Gastroesophageal sphincter (tissue), 4 donors: Measurements from ENCODE around the gene ZMYND10. TPM values are rescaled to one million over a fixed set of nuclear protein-coding genes. Genes with fewer than 3 reads are reported as not detected.

Experiments
- ATAC-seq: fragments of 150-250 bp; one replicate; pipeline ENCODE4 v1.9.1; 2016; ENCODE audit warnings: mild to moderate bottlenecking, moderate library complexity
- H3K27ac ChIP-seq, 4 donors: fragments of 200-600 bp; sonication (generic) in 3 of 4; 1 replicate in 3 of 4; 2 replicates in 1 of 4; pipeline ENCODE4 v1.5.1; 2016 to 2019
- H3K27me3 ChIP-seq: fragments of 200-600 bp; sonication (generic); one replicate; pipeline ENCODE4 v1.5.1; 2019
- H3K36me3 ChIP-seq, 2 donors: fragments of 200-600 bp; sonication (generic); one replicate each; pipeline ENCODE4 v1.5.1; 2019; ENCODE audit warnings: control low read depth in 1 of 2
- H3K4me1 ChIP-seq, 3 donors: fragments of 200-600 bp; sonication (generic); 1 replicate in 2 of 3; 2 replicates in 1 of 3; pipeline ENCODE4 v1.5.1; 2016 to 2019; ENCODE audit warnings: control low read depth in 2 of 3
- H3K4me3 ChIP-seq, 2 donors: fragments of 200-600 bp; sonication (generic); one replicate each; pipeline ENCODE4 v1.5.1; 2019; ENCODE audit warnings: mild to moderate bottlenecking in 1 of 2, moderate library complexity in 1 of 2
- H3K9me3 ChIP-seq, 3 donors: fragments of 200-600 bp; sonication (generic); one replicate each; pipeline ENCODE4 v1.5.1; 2017 to 2019; ENCODE audit warnings: control low read depth in 2 of 3
- CTCF ChIP-seq, 4 experiments: fragments of 200-600 bp in 2 of 4; fragments of 450-650 bp in 2 of 4; sonication (generic) in 1 of 4; IDR thresholded peaks; one replicate each; pipeline ENCODE4 v1.5.1; 2017 to 2019; ENCODE audit warnings: antibody characterized with exemption in 4 of 4, mild to moderate bottlenecking in 2 of 4, moderate library complexity in 2 of 4
- EP300 ChIP-seq: sonication (generic); formaldehyde crosslinking; IDR thresholded peaks from one replicate; pipeline ENCODE4 v1.6.1; 2017; ENCODE audit warnings: antibody characterized with exemption, mild to moderate bottlenecking
- POLR2A ChIP-seq, 2 donors: fragments of 450-650 bp; IDR thresholded peaks; one replicate each; pipeline ENCODE4 v1.6.1; 2017; ENCODE audit warnings: antibody characterized with exemption in 2 of 2, mild to moderate bottlenecking in 2 of 2, moderate library complexity in 1 of 2
- POLR2AphosphoS5 ChIP-seq: sonication (generic); formaldehyde crosslinking; IDR thresholded peaks from one replicate; pipeline ENCODE4 v1.6.1; 2017; ENCODE audit warnings: antibody characterized with exemption
- WGBS, 2 donors: methylation state at CpG; one replicate each; pipeline ENCODE4 v1.1.5; 2018; ENCODE audit warnings: low coverage in 1 of 2; 5-methylcytosine and 5-hydroxymethylcytosine counted together
- total RNA-seq, 4 donors: library from RNA; depleted of rRNA; stranded (reverse); fragments of >200 nt; gene quantifications; one replicate each; pipeline ENCODE4 v1.1.0, GENCODE V29; 2016

Gene ZMYND10
- total RNA-seq, 4 donors from 2014 or later = 0.54 TPM; not detected in 3

GRCh38 chr3:50304601-50305000 lies 40.9 kb downstream of the ZMYND10 start:
- no peak for ATAC-seq
- H3K27ac ChIP-seq = no peak overlapping the region
- TF ChIP-seq POLR2A (IDR thresholded peaks at IDR 0.05) (no peak), CTCF (IDR thresholded peaks at IDR 0.05) (no peak), EP300 (no peak), POLR2AphosphoS5 (no peak)

GRCh38 chr3:50303013-50303815 lies 42.3 kb downstream of the ZMYND10 start, which contains the start of gene HYAL1:
Gene HYAL1 (minus strand): TSS chr3:50303574. CDS start chr3:50302956, 618 bp downstream.
- Histone ChIP-seq H3K4me3 (peak within 1 kb of the TSS in 1 of 2 donors; percentile 36), H3K4me1 (peaks cover 0 to 45% (median 24%) of the 10 kb centered on the region in 3 donors), H3K27ac (peak within 1 kb of the TSS in 3 of 4 donors; percentile 69 to 92 (median 82)), H3K27me3 (no peaks in the 10 kb centered on the region), H3K36me3 (no peaks in the 10 kb centered on the region), H3K9me3 (no peaks in the 10 kb centered on the region)
- 33% methylated on average over 2 of the region's 14 CpGs; no CpG with 5 or more reads in 1 of the 2 donors for WGBS, 2 donors
- TF ChIP-seq POLR2A (IDR thresholded peaks at IDR 0.05) = no peak
- TF ChIP-seq EP300 = no peak
- peak in 1 of 4 experiments; percentile 30 for TF ChIP-seq CTCF (IDR thresholded peaks at IDR 0.05)
- TF ChIP-seq POLR2AphosphoS5 = no peak
- ATAC-seq = peak; percentile 20

More at GRCh38 chr3:50304601-50305000, 40.9 kb downstream of the ZMYND10 start:
- Histone ChIP-seq H3K9me3 (no peaks in the 10 kb centered on the region), H3K36me3 (peaks cover 0 to 3% of the 10 kb centered on the region in 2 donors), H3K27me3 (no peaks in the 10 kb centered on the region), H3K4me1 (peaks cover 0 to 37% (median 19%) of the 10 kb centered on the region in 3 donors), H3K4me3 (no peak overlapping the region)

GRCh38 chr3:50302095-50303012 lies 43.2 kb downstream of the ZMYND10 start:
- H3K4me3 ChIP-seq = peak overlapping the region in 1 of 2 donors; percentile 36
- H3K4me1 ChIP-seq = peaks cover 0 to 54% (median 26%) of the 10 kb centered on the region in 3 donors
- no peaks in the 10 kb centered on the region for H3K9me3 ChIP-seq
- peak overlapping the region in 3 of 4 donors; percentile 69 to 92 (median 82) for H3K27ac ChIP-seq
- ATAC-seq = no peak
- H3K36me3 ChIP-seq = peaks cover 0 to 2% of the 10 kb centered on the region in 2 donors
- WGBS, 2 donors = 91% methylated on average over 6 of the region's 32 CpGs; no CpG with 5 or more reads in 1 of the 2 donors
- TF ChIP-seq EP300 = no peak
- no peak for TF ChIP-seq POLR2AphosphoS5
- TF ChIP-seq POLR2A (IDR thresholded peaks at IDR 0.05) = no peak
- no peak for TF ChIP-seq CTCF (IDR thresholded peaks at IDR 0.05)
- no peaks in the 10 kb centered on the region for H3K27me3 ChIP-seq

GRCh38 chr3:50300681-50301254 lies 44.8 kb downstream of the ZMYND10 start:
- no peaks in the 10 kb centered on the region for H3K9me3 ChIP-seq
- H3K27ac ChIP-seq = peak overlapping the region; percentile 64 to 92 (median 90)
- ATAC-seq = no peak
- no peak for TF ChIP-seq POLR2A (IDR thresholded peaks at IDR 0.05)
- no peak for TF ChIP-seq CTCF (IDR thresholded peaks at IDR 0.05)
- no peak for TF ChIP-seq EP300
- no peak for TF ChIP-seq POLR2AphosphoS5
- peaks cover 0 to 12% of the 10 kb centered on the region in 2 donors for H3K36me3 ChIP-seq
- WGBS, 2 donors = no CpG with 5 or more reads among the region's 6 CpGs
- peak overlapping the region in 1 of 2 donors; percentile 68 for H3K4me3 ChIP-seq
- peaks cover 0 to 56% (median 26%) of the 10 kb centered on the region in 3 donors for H3K4me1 ChIP-seq
- H3K27me3 ChIP-seq = no peaks in the 10 kb centered on the region
